Choroid plexus epithelial cell (primary cell): ENCODE results near the gene CTPS1.

ENCODE experiments used
- DNase-seq: peaks from one replicate; pipeline ENCODE4 v3.0.0-alpha.2; 2010; ENCODE audit warnings: low read depth
- H3K4me3 ChIP-seq: 2 replicates; pipeline ENCODE4 v1.5.1; 2011; ENCODE audit warnings: low read depth, mild to moderate bottlenecking, control low read depth, low read length, moderate library complexity
- TF ChIP-seq, protein P1 (sequence below): conservative IDR thresholded peaks from 2 replicates; pipeline ENCODE4 v1.5.1; 2011; ENCODE audit warnings: low read depth, mild to moderate bottlenecking, control low read depth, inconsistent platforms, low read length, moderate library complexity

The CTPS1 gene

DNA sequence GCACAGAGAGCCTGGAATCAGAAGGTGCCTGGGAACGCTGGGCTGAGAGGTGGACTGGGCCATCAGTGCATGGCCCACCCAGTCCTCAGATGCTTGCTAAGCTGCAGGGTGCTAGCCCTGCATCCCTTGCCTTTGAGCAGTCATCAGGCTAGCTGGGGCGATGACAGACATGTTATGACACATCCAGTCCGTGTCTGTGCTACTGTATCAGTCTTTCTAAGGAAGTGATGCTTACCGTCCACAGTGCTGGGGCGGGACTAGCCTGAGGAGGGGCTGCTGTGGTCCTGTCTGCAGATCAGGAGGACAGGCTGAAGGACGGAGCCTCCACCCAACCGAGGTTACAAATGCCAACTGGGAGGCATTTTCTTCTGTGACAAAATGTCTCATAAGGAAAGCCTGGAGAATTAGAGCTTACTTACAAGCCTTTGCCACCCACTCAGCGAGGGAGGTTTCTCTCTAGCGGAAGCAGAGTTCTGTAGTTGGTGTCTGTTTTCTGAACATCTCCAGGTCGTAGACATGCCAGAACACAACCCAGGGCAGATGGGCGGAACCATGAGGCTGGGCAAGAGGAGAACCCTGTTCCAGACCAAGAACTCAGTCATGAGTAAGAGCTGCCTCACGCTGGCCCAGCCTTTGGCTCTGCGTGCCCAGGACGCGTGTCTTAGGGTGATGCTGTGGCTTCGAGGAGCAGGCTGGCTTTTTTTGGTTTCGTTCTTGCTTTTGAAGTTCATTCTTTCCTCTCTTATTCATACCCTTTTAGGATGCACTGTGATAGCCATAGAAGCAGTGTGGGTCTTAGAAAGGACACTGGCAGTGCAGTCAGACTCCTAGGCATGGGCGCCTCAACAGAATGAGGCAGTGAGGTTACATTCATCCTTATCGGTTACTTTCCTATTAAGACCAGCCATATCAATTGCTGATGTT is 27.7 kb downstream of the CTPS1 start:
- TF ChIP-seq, protein P1, sequence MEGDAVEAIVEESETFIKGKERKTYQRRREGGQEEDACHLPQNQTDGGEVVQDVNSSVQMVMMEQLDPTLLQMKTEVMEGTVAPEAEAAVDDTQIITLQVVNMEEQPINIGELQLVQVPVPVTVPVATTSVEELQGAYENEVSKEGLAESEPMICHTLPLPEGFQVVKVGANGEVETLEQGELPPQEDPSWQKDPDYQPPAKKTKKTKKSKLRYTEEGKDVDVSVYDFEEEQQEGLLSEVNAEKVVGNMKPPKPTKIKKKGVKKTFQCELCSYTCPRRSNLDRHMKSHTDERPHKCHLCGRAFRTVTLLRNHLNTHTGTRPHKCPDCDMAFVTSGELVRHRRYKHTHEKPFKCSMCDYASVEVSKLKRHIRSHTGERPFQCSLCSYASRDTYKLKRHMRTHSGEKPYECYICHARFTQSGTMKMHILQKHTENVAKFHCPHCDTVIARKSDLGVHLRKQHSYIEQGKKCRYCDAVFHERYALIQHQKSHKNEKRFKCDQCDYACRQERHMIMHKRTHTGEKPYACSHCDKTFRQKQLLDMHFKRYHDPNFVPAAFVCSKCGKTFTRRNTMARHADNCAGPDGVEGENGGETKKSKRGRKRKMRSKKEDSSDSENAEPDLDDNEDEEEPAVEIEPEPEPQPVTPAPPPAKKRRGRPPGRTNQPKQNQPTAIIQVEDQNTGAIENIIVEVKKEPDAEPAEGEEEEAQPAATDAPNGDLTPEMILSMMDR: no peak
- DNase-seq: no peak
- no peak overlapping the region for H3K4me3 ChIP-seq

DNA sequence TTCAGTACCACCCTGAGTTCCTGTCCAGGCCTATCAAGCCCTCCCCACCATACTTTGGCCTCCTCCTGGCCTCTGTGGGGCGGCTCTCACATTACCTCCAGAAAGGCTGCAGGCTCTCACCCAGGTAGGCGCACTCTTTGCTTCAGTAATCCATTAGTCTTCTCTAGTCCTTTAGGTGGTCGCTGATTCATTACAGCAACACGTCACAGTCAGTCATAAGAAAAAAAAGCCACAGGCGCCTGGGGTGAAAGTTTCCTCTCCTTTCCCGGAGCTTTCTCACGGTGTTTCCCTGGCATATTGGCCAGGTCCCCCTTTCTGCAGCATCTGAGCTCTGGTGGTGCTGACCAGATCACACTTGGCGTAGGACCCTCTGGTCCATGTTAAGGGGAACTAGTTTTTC is 30.0 kb downstream of the CTPS1 start:
- DNase-seq: no peak
- H3K4me3 ChIP-seq: no peak overlapping the region
- TF ChIP-seq, protein P1: no peak

- DNase-seq: no peak
- TF ChIP-seq, protein P1: no peak
- no peak overlapping the region for H3K4me3 ChIP-seq
Observed at GRCh38 chr1:41010345-41010744, 30.8 kb downstream of the CTPS1 start.

DNA sequence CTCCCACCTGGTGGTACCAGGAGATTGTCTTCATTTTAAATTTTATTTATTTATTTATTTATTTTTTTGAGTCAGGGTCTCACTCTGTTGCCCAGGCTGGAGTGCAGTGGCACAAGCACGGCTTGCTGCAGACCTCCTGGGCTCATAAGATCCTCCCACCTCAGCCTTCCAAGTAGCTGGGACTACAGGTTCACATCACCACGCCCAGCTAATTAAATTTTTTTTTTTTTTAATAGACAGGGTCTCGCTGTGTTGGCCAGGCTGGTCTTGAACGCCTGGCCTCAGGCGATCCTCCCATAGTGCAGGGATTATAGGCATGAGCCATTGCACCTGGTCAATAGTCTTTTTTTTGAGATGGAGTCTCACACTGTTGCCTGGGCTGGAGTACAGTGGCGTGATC is 33.5 kb downstream of the CTPS1 start:
- no peak overlapping the region for H3K4me3 ChIP-seq
- TF ChIP-seq, protein P1: no peak
- DNase-seq: no peak

- TF ChIP-seq, protein P1: no peak
- no peak overlapping the region for H3K4me3 ChIP-seq
- DNase-seq: no peak
Observed at GRCh38 chr1:41013796-41014195, 34.3 kb downstream of the CTPS1 start.

DNA sequence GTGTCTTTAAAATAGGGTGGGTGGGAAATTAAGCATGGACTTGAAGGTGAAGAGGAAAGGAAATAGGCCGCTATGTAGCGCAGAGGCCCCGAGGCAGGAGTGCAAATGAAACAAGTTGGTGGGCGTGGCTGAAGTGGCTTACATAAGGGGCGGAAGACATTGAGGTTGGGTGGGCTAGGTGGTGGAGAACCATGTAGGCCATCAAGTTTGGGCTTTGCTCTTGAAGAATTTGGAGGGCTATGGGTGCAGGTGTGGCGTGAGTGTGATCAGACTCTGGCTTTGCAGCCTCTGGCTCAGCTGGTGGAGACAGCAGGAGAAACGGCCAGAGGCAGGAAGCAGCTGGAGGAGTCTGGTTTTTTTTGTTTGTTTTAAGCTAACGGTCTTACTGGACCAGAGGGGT is 35.4 kb downstream of the CTPS1 start:
- TF ChIP-seq, protein P1: no peak
- DNase-seq: no peak
- H3K4me3 ChIP-seq: no peak overlapping the region
